Liver (tissue), 9 donors: ENCODE data around the gene AMMECR1. TPM values are rescaled to one million over a fixed set of nuclear protein-coding genes. Genes with fewer than 3 reads are reported as not detected.

Experiments used
- DNase-seq: peaks from one replicate; pipeline ENCODE4 v3.0.0-alpha.2; 2017; ENCODE audit warnings: low spot score
- H3K27ac ChIP-seq, 2 donors: one replicate each; pipeline ENCODE4 v1.7.0; 2013; ENCODE audit warnings: inconsistent platforms in 2 of 2, low read length in 2 of 2, control low read depth in 1 of 2, low read depth in 1 of 2, mild to moderate bottlenecking in 1 of 2
- H3K27me3 ChIP-seq, 4 donors: one replicate each; pipeline versions ENCODE4 v1.6.1 to v1.7.0; 2013; ENCODE audit warnings: low read length in 3 of 4, inconsistent platforms in 1 of 4, mild to moderate bottlenecking in 1 of 4, moderate library complexity in 1 of 4; ENCODE audit not compliant: control insufficient read depth in 4 of 4, insufficient read depth in 4 of 4
- H3K36me3 ChIP-seq, 4 donors: one replicate each; pipeline versions ENCODE4 v1.6.1 to v1.7.0; 2013; ENCODE audit warnings: low read length in 3 of 4, mild to moderate bottlenecking in 3 of 4, low read depth in 1 of 4, moderate library complexity in 1 of 4; ENCODE audit not compliant: control insufficient read depth in 4 of 4, insufficient read depth in 3 of 4
- H3K4me1 ChIP-seq, 4 donors: one replicate each; pipeline versions ENCODE4 v1.6.1 to v1.7.0; 2013; ENCODE audit warnings: low read length in 3 of 4, mild to moderate bottlenecking in 3 of 4, moderate library complexity in 1 of 4; ENCODE audit not compliant: control insufficient read depth in 4 of 4, insufficient read depth in 4 of 4
- H3K4me3 ChIP-seq, 3 donors: one replicate each; pipeline versions ENCODE4 v1.6.1 to v1.7.0; 2013; ENCODE audit warnings: low read length in 3 of 3, control low read depth in 1 of 3, low read depth in 1 of 3, mild to moderate bottlenecking in 1 of 3
- H3K9ac ChIP-seq, 2 donors: one replicate each; pipeline ENCODE4 v1.7.0; 2013; ENCODE audit warnings: low read length in 2 of 2, mild to moderate bottlenecking in 2 of 2, moderate library complexity in 2 of 2, control low read depth in 1 of 2, low read depth in 1 of 2
- H3K9me3 ChIP-seq, 4 donors: one replicate each; pipeline versions ENCODE4 v1.6.1 to v1.7.0; 2013; ENCODE audit warnings: low read length in 3 of 4; ENCODE audit not compliant: control insufficient read depth in 4 of 4
- ATF3 ChIP-seq: IDR thresholded peaks from 2 replicates; pipeline ENCODE4 v1.6.1; 2016; ENCODE audit warnings: antibody characterized with exemption
- CTCF ChIP-seq: fragments of 150-350 bp; IDR thresholded peaks from 2 replicates; pipeline ENCODE4 v1.5.1; 2017; ENCODE audit warnings: improper control_type of control experiment, low read depth, low read length; ENCODE audit not compliant: missing input control
- FOXA1 ChIP-seq: IDR thresholded peaks from 2 replicates; pipeline ENCODE4 v1.6.1; 2016; ENCODE audit warnings: antibody characterized with exemption
- FOXA2 ChIP-seq: IDR thresholded peaks from 2 replicates; pipeline ENCODE4 v1.6.1; 2016; ENCODE audit warnings: antibody characterized with exemption
- GABPA ChIP-seq, 2 donors: IDR thresholded peaks in 1 of 2; conservative IDR thresholded peaks in 1 of 2; 2 replicates each; pipeline ENCODE4 v1.6.1; 2016; ENCODE audit warnings: antibody characterized with exemption in 2 of 2, mild to moderate bottlenecking in 1 of 2, moderate library complexity in 1 of 2
- HNF4A ChIP-seq, 2 donors: conservative IDR thresholded peaks; 2 replicates each; pipeline ENCODE4 v1.6.1; 2016; ENCODE audit warnings: antibody characterized with exemption in 2 of 2, mild to moderate bottlenecking in 2 of 2
- JUND ChIP-seq, 2 donors: IDR thresholded peaks; 2 replicates each; pipeline ENCODE4 v1.6.1; 2016; ENCODE audit warnings: antibody characterized with exemption in 2 of 2
- NR2F2 ChIP-seq: IDR thresholded peaks from 2 replicates; pipeline ENCODE4 v1.6.1; 2016; ENCODE audit warnings: antibody characterized with exemption
- RAD21 ChIP-seq, 2 donors: IDR thresholded peaks; 2 replicates each; pipeline ENCODE4 v1.6.1; 2016; ENCODE audit warnings: antibody characterized with exemption in 2 of 2, mild to moderate bottlenecking in 2 of 2
- REST ChIP-seq: IDR thresholded peaks from 2 replicates; pipeline ENCODE4 v1.6.1; 2016; ENCODE audit warnings: antibody characterized with exemption, mild to moderate bottlenecking
- SP1 ChIP-seq: IDR thresholded peaks from 2 replicates; pipeline ENCODE4 v1.6.1; 2018; ENCODE audit warnings: antibody characterized with exemption, mild to moderate bottlenecking
- TAF1 ChIP-seq: conservative IDR thresholded peaks from 2 replicates; pipeline ENCODE4 v1.6.1; 2016; ENCODE audit warnings: antibody characterized with exemption, mild to moderate bottlenecking
- WGBS: extraction: QIAGEN DNeasy Blood & Tissue Kit; methylation state at CpG from one replicate; pipeline ENCODE4 v1.1.7; 2013; 5-methylcytosine and 5-hydroxymethylcytosine counted together
- polyA plus RNA-seq, 2 donors: library from polyadenylated mRNA; stranded (reverse) in 1 of 2; unstranded in 1 of 2; fragments of 200-250 nt in 1 of 2; fragments of >200 nt in 1 of 2; fragmentation: Nextera tagmentation in 1 of 2; extraction: Ambion mirVana in 1 of 2; gene quantifications; one replicate each; pipeline versions ENCODE4 v1.2.1 to v1.2.3, GENCODE V29; 2013 to 2015
- total RNA-seq, 2 donors: library from RNA; depleted of rRNA; stranded (reverse); fragments of >200 nt; gene quantifications; one replicate each; pipeline ENCODE4 v1.2.3, GENCODE V29; 2014
- TF ChIP-seq, protein P1 (sequence below): IDR thresholded peaks from 2 replicates; pipeline ENCODE4 v1.6.1; 2016; ENCODE audit warnings: antibody characterized with exemption
- donor health status: healthy.
- donor health status: healthy.
- donor health status: healthy.
- donor health status: healthy.
- donor health status: healthy.

Gene AMMECR1
- total and polyA plus RNA-seq, 4 donors, result 1.7 to 30.9 (median 3.6) TPM

DNA sequence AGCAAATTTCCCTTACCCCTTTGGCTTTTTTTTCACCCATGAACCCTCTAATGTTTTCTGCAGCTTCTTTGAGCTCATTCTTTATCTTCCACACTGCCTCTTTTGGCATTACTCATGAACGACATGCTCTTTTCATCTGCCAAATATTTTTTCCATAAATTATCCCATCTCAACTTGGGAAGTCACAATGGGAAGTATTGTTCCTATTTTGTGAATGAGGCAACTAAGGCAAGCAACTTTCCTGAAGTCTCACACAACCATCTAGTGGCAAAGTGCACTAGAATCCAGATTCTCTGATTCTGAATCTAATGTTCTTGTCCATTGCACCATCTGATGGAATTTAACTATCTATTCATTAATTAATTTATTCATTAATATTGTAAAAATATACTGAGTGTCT is 41.4 kb upstream of the AMMECR1 start (continued):
- TF ChIP-seq CTCF (no peak), TAF1 (no peak)

DNA sequence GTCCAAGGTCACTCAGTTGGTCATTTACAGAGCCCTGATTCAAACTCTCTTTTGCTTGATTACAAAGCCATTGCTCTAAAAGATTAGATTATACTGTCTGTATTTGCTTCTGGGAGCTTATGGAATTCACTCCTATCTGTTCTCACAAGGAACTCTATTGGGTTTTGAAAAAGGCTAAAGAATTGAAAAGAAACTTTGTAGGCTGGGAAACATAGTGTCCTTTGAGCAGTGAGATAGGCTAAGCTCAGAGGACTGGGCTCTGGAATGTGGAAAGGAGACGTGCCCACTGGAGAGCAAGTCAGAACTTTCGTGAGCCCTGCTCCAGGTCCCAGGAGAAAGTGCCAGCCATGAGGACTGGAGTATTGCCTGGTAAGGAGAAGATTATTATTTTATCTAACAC is 40.7 kb upstream of the AMMECR1 start, which contains the start of gene RTL9:
TSS of gene RTL9 (plus strand) at position 301 of the 400 bp plus-strand sequence. CDS start 91,770 bp downstream, outside the sequence.
- no peaks in the 10 kb centered on the region for H3K9me3 ChIP-seq
- H3K27me3 ChIP-seq, result no peaks in the 10 kb centered on the region
- H3K27ac ChIP-seq, result no peak within 1 kb of the TSS
- TF ChIP-seq CTCF (no peak), REST (no peak), TAF1 (no peak), RAD21 (IDR thresholded peaks at IDR 0.05) (no peak), GABPA (IDR thresholded peaks at IDR 0.05 in 1 of 2, conservative IDR thresholded peaks at IDR 0.05 in 1 of 2) (no peak), SP1 (no peak), FOXA2 (no peak), FOXA1 (no peak), HNF4A (conservative IDR thresholded peaks at IDR 0.05) (no peak), ATF3 (no peak), NR2F2 (no peak), JUND (IDR thresholded peaks at IDR 0.05) (no peak)
- TF ChIP-seq, protein P1, sequence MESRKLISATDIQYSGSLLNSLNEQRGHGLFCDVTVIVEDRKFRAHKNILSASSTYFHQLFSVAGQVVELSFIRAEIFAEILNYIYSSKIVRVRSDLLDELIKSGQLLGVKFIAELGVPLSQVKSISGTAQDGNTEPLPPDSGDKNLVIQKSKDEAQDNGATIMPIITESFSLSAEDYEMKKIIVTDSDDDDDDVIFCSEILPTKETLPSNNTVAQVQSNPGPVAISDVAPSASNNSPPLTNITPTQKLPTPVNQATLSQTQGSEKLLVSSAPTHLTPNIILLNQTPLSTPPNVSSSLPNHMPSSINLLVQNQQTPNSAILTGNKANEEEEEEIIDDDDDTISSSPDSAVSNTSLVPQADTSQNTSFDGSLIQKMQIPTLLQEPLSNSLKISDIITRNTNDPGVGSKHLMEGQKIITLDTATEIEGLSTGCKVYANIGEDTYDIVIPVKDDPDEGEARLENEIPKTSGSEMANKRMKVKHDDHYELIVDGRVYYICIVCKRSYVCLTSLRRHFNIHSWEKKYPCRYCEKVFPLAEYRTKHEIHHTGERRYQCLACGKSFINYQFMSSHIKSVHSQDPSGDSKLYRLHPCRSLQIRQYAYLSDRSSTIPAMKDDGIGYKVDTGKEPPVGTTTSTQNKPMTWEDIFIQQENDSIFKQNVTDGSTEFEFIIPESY, result no peak
- no peak for DNase-seq
- no peaks in the 10 kb centered on the region for H3K4me1 ChIP-seq
- 86% methylated on average over 2 of the region's 2 CpGs for WGBS
- no peak within 1 kb of the TSS for H3K4me3 ChIP-seq
- no peak within 1 kb of the TSS for H3K9ac ChIP-seq
- H3K36me3 ChIP-seq, result no peaks in the 10 kb centered on the region
